WTC11 (cell line): ENCODE results near the gene LAMA2. TPM values are rescaled to one million over a fixed set of nuclear protein-coding genes. Genes with fewer than 3 reads are reported as not detected.

Experiments used
- ATAC-seq: fragments of 200-7000 bp; cut with Tn5 transposase; 2 replicates; pipeline ENCODE4 v1.10.0; 2021; ENCODE audit warnings: mild to moderate bottlenecking, moderate library complexity
- CTCF ChIA-PET: fragments of 300-600 bp; sonication (Branson Sonifier 250); formaldehyde crosslinking; loops from one replicate; lab custom pipeline; 2021; ENCODE audit warnings: antibody characterized with exemption; lab: Charles Lee
- POLR2A ChIA-PET: fragments of 350-600 bp; sonication (Branson Sonifier 250); formaldehyde crosslinking; loops from one replicate; lab custom pipeline; 2021; ENCODE audit warnings: antibody characterized with exemption; lab: Charles Lee
- DNase-seq: peaks from one replicate; pipeline ENCODE4 v3.0.0; 2021; ENCODE audit warnings: low spot score
- H3K27ac Mint-ChIP-seq: 2 replicates; pipeline ENCODE4 v1.8.0; 2021; ENCODE audit warnings: mixed read lengths
- H3K27me3 Mint-ChIP-seq: 2 replicates; pipeline ENCODE4 v1.8.0; 2021; ENCODE audit warnings: low read depth, mild to moderate bottlenecking, moderate library complexity, mixed read lengths
- H3K36me3 Mint-ChIP-seq: 2 replicates; pipeline ENCODE4 v1.8.0; 2021; ENCODE audit warnings: mixed read lengths
- H3K4me1 Mint-ChIP-seq: 2 replicates; pipeline ENCODE4 v1.8.0; 2022; ENCODE audit warnings: mixed read lengths
- H3K4me3 Mint-ChIP-seq: 2 replicates; pipeline ENCODE4 v1.8.0; 2021; ENCODE audit warnings: mild to moderate bottlenecking, moderate library complexity, mixed read lengths
- H3K9me3 Mint-ChIP-seq: 2 replicates; pipeline ENCODE4 v1.8.0; 2021; ENCODE audit warnings: mixed read lengths
- ARID4B ChIP-seq: sonication (generic); formaldehyde crosslinking; IDR thresholded peaks from 2 replicates; pipeline ENCODE4 v1.8.0; 2023; ENCODE audit warnings: missing genetic modification reagents, mild to moderate bottlenecking, borderline replicate concordance
- ATF6 ChIP-seq: sonication (generic); formaldehyde crosslinking; IDR thresholded peaks from 2 replicates; pipeline ENCODE4 v1.8.1; 2023; ENCODE audit warnings: mild to moderate bottlenecking, missing genetic modification reagents
- CDX4 ChIP-seq: fragments of 250-450 bp; sonication (Bioruptor Pico); IDR thresholded peaks from 2 replicates; pipeline ENCODE4 v1.9.0; 2021; ENCODE audit warnings: moderate library complexity, mild to moderate bottlenecking, inconsistent platforms, borderline replicate concordance
- ESRRA ChIP-seq: sonication (generic); formaldehyde crosslinking; IDR thresholded peaks from 2 replicates; pipeline ENCODE4 v1.8.1; 2022; ENCODE audit warnings: mild to moderate bottlenecking, missing genetic modification reagents, borderline replicate concordance
- HMGXB4 ChIP-seq: sonication (generic); formaldehyde crosslinking; IDR thresholded peaks from 2 replicates; pipeline ENCODE4 v1.8.1; 2023; ENCODE audit warnings: mild to moderate bottlenecking, moderate library complexity, missing genetic modification reagents
- NFE2L1 ChIP-seq: sonication (generic); formaldehyde crosslinking; IDR thresholded peaks from 2 replicates; pipeline ENCODE4 v1.8.1; 2023; ENCODE audit warnings: missing genetic modification reagents
- SOX15 ChIP-seq: fragments of 250-450 bp; sonication (Bioruptor Pico); IDR thresholded peaks from 2 replicates; pipeline ENCODE4 v1.9.0; 2021; ENCODE audit warnings: mild to moderate bottlenecking
- total RNA-seq: library from RNA; stranded (reverse); gene quantifications from 3 replicates; pipeline ENCODE4 v1.2.3, GENCODE V29; 2021

LAMA2 gene
- total RNA-seq, 1 experiment from 2014 or later, result 6.6 TPM

GRCh38 chr6:129207832-129208231 lies 324.9 kb downstream of the LAMA2 start:
- POLR2A ChIA-PET, result no interaction called here

More at GRCh38 chr6:129207832-129208231, 324.9 kb downstream of the LAMA2 start:
- no peak for ATAC-seq
- CTCF ChIA-PET, result no interaction called here
- H3K27me3 Mint-ChIP-seq, result no peaks in the 10 kb centered on the region
- no peak overlapping the region for H3K4me3 Mint-ChIP-seq
- H3K27ac Mint-ChIP-seq, result no peak overlapping the region
- H3K9me3 Mint-ChIP-seq, result no peaks in the 10 kb centered on the region
- H3K36me3 Mint-ChIP-seq, result no peaks in the 10 kb centered on the region
- TF ChIP-seq NFE2L1 (no peak), CDX4 (CRISPR knock-in tag) (no peak), ESRRA (CRISPR knock-in tag) (no peak), SOX15 (CRISPR knock-in tag) (no peak), ATF6 (CRISPR knock-in tag) (no peak), ARID4B (CRISPR knock-in tag) (no peak), HMGXB4 (CRISPR knock-in tag) (no peak)
- no peak for DNase-seq
- H3K4me1 Mint-ChIP-seq, result peaks cover 14% of the 10 kb centered on the region
